ENCODE data around the gene CLDND2. TPM values are rescaled to one million over a fixed set of nuclear protein-coding genes. Genes with fewer than 3 reads are reported as not detected.
"Not testable (repeated sequence)": the region's sequence is repeated elsewhere in the genome, so short reads cannot be mapped to it uniquely, and the experiment has no call there.

The CLDND2 gene
- total RNA-seq (2014; rRNA removed; shearing (Covaris generic)), result 1.2 TPM in 1 of 2 replicates, not detected in the other

- peak; percentile 16 for DNase-seq (ENCODE audit: low read depth)
Measured at GRCh38 chr19:51368366-51369282, at the start of gene CLDND2. Gene CLDND2 (minus strand): TSS chr19:51369003. CDS start chr19:51368577, 426 bp downstream.

GRCh38 chr19:51417810-51418157 lies 49.0 kb upstream of the CLDND2 start:
- no peak for DNase-seq (ENCODE audit: low read depth)

GRCh38 chr19:51417107-51417809 lies 48.5 kb upstream of the CLDND2 start, which contains the start of gene SIGLEC10:
Gene SIGLEC10 (minus strand): TSS chr19:51417642. CDS start chr19:51417581, 61 bp downstream.
- DNase-seq (ENCODE audit: low read depth), result peak; percentile 63

- DNase-seq (ENCODE audit: low read depth), result not testable (repeated sequence)
Measured at GRCh38 chr19:51416422-51416821, 47.6 kb upstream of the CLDND2 start.

DNA sequence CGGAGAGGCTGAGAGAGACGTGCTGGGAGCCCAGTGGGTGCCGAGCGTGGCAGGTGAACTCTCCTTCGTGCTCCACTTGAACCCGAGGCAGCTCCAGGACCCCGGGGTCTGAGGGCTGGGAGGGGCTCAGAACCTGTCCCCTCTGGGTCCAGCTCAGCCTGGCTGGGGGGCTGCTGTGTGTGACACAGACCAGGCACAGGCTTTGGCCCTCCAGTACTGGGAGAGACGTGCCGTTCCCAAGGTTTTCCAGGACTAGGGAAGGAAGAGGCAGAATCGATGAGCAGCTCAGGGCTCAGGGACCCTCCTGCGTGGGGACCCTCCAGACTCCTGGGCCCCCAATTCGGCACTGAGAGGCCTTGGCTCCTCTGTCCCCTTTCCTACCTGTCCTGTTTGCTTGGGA lies 46.4 kb upstream of the CLDND2 start:
- no peak for DNase-seq (ENCODE audit: low read depth)

DNA sequence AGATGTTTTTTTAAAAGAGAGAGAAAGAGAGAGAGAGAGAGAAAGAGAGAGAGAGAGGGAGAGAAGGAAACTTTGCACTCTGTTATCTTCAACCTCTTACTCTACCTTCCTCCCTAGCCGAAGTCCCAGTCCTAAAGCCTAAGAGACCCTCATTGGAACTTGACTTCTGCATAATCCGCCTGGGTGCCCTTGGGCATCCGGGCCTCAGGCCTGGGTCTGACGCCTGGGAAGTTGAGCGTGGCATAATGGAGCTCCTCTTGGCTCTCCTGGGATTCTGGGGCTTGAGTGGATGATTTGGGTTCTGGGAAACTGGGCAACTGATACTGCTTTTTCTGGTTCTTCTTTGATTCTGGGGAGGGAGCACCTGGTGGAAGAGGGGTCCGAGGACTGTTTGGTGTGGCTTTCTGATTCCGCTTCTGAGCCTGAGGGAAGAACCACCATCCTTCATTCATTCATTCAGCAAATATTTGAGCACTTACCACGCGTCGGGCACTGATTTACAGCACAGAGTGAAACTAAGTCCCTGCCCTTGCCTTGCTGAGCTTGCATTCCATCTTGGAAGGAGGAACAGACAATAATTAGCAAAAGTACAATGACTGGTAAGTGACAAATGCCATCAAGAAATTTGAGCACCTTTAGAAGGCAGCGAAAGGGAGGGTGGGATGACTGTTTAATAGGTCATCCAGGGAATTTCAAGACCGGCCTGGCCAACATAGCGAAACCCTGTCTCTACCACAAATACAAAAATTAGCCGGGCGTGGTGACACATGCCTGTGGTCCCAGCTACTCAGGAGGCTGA lies 42.3 kb upstream of the CLDND2 start:
- DNase-seq (ENCODE audit: low read depth), result no peak

DNA sequence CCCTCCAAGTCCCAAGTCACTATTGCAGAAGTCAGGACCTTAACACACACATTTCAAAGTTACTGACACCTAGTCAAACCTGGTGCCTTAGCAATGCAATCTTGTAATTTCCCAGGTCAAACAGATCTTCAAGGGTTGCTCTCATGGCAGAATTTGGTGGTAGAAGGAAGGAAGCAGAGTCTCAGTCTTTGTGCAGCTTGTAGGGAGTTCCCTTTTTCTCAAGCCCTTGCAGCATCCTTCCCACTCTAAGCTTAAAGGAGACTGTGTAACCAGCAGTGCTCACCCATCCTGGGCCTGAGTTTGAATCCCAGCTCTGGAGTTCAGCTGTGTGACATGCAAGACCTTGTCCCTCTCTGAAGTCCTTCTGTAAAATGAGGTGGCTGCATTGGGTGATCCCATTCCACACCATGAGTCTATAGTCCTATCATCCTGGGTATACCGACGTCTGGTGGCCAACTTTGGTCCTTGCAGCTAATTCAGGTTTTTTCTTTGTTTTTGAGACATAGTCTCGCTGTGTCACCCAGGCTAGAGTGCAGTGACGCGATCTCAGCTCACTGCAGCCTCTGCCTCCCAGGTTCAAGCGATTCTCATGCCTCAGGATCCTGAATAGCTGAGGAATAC lies 38.8 kb upstream of the CLDND2 start:
- peak; percentile 59 for DNase-seq (ENCODE audit: low read depth)

DNA sequence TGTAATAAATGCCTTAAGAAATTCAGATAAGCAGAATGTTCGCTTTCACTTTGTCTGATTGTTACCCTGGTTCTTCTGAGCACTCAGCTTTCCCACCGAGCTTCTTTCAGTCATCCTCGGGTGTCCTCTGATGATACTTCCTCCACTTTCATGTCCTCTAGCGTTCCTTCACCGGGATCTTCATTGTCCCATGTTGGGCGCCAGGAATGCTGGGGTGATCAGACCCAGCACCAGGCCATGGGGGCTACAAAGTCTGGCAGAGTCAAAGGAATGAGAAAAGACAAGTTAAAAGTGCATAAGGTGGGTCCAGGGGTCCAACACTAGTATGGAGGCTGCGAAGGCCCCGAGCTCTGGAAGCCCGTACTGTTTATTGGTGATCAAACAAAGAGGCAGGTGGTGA lies 33.3 kb upstream of the CLDND2 start:
- DNase-seq (ENCODE audit: low read depth), result no peak

DNA sequence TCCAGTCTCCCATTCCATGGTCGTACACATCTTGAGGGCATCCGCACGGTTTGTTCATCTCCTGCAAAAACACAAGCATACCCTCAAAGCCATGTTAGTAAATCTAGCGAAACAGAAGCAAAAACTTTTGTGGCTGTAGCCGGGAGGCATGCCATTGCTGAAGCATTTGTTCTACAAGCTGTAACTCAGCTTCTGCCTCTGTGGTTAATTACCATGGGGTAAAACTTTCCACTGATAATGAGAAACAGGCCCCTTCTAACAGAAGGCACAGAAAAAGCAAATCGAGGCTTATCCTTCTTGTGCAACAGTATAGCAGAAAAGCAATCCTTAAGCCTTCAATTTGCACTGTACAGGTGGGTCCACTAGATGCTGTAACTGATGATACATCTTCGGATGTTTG lies 31.1 kb upstream of the CLDND2 start:
- peak; percentile 20 for DNase-seq (ENCODE audit: low read depth)

GRCh38 chr19:51399231-51399630 lies 30.4 kb upstream of the CLDND2 start:
- no peak for DNase-seq (ENCODE audit: low read depth)

DNA sequence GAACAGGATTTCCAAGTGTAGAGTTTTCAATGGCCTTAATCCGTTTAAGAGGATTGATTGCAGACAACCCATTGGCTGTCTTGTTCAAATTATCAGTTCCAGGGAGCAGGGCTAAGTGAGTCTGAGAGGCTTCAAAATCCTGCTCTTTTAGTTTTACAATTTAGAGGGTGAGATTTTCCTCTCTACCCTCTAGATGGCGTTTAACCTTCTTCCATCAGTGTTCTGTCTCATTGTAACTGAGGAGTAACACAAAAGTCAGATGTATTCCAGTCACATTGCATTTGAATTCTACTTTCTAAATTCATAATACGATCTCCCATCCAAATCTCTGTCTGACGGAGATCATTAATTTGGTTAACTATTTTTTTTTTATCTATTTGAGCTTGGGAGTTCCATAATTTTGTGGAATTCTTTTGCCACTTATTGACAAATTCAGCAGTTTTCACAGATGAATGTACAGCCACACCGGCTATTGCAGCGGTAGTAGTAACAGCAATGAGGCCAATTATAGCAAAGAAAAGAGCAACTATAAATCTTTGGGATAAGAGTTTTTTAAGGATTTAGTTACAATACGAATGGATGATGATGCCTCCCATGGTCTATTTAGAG lies 29.4 kb upstream of the CLDND2 start:
- DNase-seq (ENCODE audit: low read depth), result peak; percentile 42

GRCh38 chr19:51397453-51397852 lies 28.6 kb upstream of the CLDND2 start:
- DNase-seq (ENCODE audit: low read depth), result not testable (repeated sequence)

DNA sequence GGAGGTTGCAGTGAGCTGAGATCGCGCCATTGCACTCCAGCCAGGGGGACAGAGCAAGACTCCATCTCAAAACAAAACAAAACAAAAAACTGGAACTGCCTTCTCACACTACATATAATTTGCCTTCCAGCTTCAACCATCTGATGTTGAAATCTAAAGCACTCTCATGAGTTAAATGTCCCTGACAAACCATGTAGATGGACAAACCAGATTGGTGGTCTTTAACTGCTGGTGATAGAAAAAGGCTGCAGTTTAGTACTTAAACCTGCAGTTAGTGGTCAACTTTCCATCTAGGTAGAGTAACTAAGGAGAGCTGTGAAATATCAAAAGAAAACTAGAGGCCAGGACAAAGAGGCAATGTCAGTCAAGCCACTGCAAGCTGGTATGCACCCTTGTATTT lies 27.4 kb upstream of the CLDND2 start:
- DNase-seq (ENCODE audit: low read depth), result no peak

DNA sequence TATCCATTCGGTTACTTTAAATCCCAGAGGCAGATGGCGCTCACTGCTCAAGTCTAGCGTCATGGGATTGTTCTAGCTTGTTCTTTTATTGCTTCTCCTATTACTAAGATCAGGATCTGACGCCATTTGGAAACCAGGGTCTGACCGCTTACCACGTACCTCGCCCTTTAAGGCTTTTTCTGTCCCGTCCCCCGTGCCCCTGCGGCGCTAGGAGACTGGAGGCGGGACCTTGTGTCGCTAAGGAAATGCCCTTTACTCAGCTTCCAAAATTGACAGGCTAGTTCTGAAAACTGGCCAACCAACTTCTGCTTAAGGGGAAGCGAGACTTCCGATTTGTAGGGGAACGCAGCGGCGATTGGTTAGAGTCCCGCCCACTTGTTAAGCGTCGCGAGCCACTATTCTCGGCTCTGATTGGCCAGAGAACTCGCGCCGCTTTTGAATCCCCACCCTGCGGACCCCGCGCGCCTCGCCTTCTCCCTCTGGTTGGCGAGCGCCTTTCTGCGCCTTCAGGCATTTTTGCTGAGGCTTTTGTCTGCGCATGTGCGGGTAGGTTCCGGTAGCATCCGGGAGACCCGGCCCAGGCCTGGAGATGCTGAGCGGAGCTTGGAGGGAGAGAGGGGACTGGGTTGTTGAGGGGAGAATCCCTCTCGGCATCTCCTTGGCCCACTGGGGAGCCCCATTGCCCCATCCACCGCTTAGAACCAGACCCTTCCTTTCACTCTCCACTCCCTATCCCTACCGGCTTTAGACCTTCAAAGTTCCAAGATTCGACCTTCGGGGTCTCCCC lies 25.4 kb upstream of the CLDND2 start:
- DNase-seq (ENCODE audit: low read depth), result peak; percentile 100

- DNase-seq (ENCODE audit: low read depth), result no peak
Measured at GRCh38 chr19:51392701-51393100, 23.9 kb upstream of the CLDND2 start.

DNA sequence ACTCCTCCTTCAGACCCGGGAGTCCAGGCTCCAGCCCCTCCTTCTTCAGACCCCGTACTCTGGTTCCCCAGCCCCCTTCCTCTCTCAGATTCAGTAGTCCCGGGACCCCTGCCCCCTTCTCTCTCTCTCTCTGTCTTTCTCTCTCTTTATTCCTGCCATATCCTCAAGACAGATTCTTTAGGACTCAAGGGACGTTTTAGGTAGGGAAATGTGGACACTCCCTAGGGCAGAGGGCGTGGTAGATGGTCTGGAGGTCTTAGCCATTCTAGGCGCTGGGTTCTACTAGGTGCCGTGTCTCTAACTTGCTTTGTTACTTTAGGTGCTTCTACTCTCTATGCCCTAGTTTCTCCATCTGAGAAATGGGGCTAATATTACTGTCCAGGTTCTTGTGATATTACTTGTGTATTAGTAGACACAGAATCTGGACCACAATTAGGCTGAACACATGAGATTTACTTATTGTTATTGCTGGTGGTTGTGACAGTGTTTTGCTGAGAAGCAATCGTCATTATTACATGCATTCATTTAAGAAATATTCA lies 22.3 kb upstream of the CLDND2 start:
- DNase-seq (ENCODE audit: low read depth), result no peak

GRCh38 chr19:51389143-51389542 lies 20.3 kb upstream of the CLDND2 start:
- DNase-seq (ENCODE audit: low read depth), result no peak

- DNase-seq (ENCODE audit: low read depth), result no peak
Measured at GRCh38 chr19:51387924-51388389, 19.2 kb upstream of the CLDND2 start, which contains the start of gene LIM2. Gene LIM2 (minus strand): TSS chr19:51387974. CDS start chr19:51387443, 531 bp downstream.

DNA sequence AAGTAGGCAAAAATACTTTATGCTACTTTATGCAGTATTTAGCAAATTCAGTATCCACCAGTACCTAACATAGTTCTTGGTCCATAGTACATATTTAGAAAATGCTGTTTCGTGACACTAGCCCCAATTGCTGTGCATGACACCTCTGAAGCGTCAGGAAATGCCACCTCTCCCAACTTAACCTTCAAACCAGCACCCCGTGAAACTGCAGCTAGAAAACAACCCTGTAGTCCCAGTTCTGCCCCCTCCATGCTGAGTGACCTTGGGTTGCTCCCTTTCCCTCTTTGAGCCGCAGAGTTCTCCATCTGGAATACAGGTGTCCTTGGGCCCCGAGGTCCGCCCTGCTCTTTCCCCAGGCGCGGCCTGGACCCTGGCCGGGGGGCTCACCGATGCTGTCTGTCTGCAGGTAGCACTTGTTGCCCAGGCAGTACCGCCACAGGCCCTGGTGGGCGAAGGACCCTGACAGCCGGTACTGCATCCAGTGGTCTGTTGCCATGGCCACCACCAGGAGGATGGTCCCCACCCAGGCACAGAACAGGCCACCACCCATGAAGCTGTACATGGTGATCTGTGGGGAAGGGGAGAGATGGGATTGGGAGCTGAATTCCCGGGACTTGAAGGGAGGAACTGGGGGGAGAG lies 18.2 kb upstream of the CLDND2 start:
- no peak for DNase-seq (ENCODE audit: low read depth)

Measured in RPMI7951 (cell line).